ENCODE data around the gene BCL2A1. TPM values are rescaled to one million over a fixed set of nuclear protein-coding genes. Genes with fewer than 3 reads are reported as not detected.

The BCL2A1 gene
- total and polyA plus RNA-seq, 10 of the 15 experiments (the other 5 are each of a cell fraction or from before 2014, with no cell fraction given) = 181 to 570 (median 321) TPM

DNA sequence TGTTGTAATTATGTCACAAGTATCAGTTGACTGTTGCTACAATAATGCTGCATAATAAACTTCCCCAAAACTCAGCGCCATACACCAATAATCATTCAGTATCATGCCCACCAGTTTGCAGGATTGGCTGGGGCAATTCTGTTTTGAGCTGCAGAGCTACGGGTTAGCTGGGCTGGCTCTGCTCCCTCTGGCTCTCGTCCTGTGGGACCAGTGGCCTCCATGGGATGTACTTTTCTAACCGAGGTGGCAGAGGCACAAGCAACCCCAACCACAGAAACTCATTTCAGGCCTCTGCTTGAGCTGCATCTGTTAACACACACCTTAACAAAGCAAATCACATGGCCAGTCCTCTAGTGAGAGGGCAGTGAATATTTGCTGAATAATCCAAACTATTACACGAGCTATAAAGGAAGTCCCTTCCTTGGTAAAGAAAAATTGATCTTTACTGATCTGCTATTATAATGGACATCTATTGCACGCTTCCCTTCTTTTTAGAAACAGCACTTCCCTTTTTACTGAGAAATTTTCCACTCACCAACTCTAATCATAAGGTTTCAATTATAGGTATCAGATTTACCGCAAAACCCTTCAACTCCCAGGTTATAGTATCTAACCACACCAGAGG is 10.9 kb upstream of the BCL2A1 start (continued):
- TF ChIP-seq, protein P1, sequence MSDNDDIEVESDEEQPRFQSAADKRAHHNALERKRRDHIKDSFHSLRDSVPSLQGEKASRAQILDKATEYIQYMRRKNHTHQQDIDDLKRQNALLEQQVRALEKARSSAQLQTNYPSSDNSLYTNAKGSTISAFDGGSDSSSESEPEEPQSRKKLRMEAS (IDR thresholded peaks at IDR 0.05; ENCODE audit: low read depth, low read length) = peak; percentile 62; the same call in 1 of the 2 replicates
- TF ChIP-seq RAD21 (IDR thresholded peaks at IDR 0.05; ENCODE audit: insufficient read depth, low read depth, low read length) (no peak), SP1 (IDR thresholded peaks at IDR 0.05; ENCODE audit: low read depth, low read length) (no peak), RB1 (IDR thresholded peaks at IDR 0.05; ENCODE audit: borderline replicate concordance) (peak; percentile 31; the same call in 1 of the 2 replicates), NFYB (IDR thresholded peaks at IDR 0.05; ENCODE audit: insufficient read depth, low read depth, low read length) (0 out of 2 replicates have a peak, but pooled peaks have one; percentile 31), SMAD1 (IDR thresholded peaks at IDR 0.05; ENCODE audit: low read depth, partially characterized antibody) (no peak), EZH2 (IDR thresholded peaks at IDR 0.05; ENCODE audit: borderline replicate concordance, control insufficient read depth, low read depth, low read length) (no peak), EP300 (IDR thresholded peaks at IDR 0.05; ENCODE audit: borderline replicate concordance in 1 of 2, control insufficient read depth in 1 of 2, low read depth in 2 of 2, low read length in 2 of 2) (peak; percentile 67 to 73; a peak in 2 of 4 replicates), SUPT20H (IDR thresholded peaks at IDR 0.05; ENCODE audit: borderline replicate concordance, control insufficient read depth, low read depth, low read length) (no peak), NFYA (IDR thresholded peaks at IDR 0.05; ENCODE audit: borderline replicate concordance, low read depth, low read length) (no peak), EGR1 (IDR thresholded peaks at IDR 0.05; ENCODE audit: borderline replicate concordance in 1 of 2, low read depth in 2 of 2, low read length in 2 of 2) (no peak), WRNIP1 (IDR thresholded peaks at IDR 0.05; ENCODE audit: borderline replicate concordance, low read depth, low read length) (no peak), ETV6 (conservative IDR thresholded peaks at IDR 0.05 in 1 of 2, IDR thresholded peaks at IDR 0.05 in 1 of 2; ENCODE audit: borderline replicate concordance in 1 of 2, low read depth in 1 of 2) (no peak), RBBP5 (conservative IDR thresholded peaks at IDR 0.05) (no peak), POLR2A (IDR thresholded peaks at IDR 0.05; ENCODE audit: low read depth, low read length) (no peak), MTA2 (IDR thresholded peaks at IDR 0.05; ENCODE audit: low read depth) (peak; percentile 97), MYC (IDR thresholded peaks at IDR 0.05; ENCODE audit: insufficient read depth, insufficient read length, insufficient replicate concordance, low read length, severe bottlenecking) (no peak), NFIC (IDR thresholded peaks at IDR 0.05; ENCODE audit: low read depth, low read length) (peak; percentile 60; the same call in 1 of the 2 replicates), ZSCAN29 (IDR thresholded peaks at IDR 0.05) (no peak)
- TF ChIP-seq, protein P2, sequence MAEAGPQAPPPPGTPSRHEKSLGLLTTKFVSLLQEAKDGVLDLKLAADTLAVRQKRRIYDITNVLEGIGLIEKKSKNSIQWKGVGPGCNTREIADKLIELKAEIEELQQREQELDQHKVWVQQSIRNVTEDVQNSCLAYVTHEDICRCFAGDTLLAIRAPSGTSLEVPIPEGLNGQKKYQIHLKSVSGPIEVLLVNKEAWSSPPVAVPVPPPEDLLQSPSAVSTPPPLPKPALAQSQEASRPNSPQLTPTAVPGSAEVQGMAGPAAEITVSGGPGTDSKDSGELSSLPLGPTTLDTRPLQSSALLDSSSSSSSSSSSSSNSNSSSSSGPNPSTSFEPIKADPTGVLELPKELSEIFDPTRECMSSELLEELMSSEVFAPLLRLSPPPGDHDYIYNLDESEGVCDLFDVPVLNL (IDR thresholded peaks at IDR 0.05; ENCODE audit: low read depth, low read length) = no peak
- TF ChIP-seq, protein P3, sequence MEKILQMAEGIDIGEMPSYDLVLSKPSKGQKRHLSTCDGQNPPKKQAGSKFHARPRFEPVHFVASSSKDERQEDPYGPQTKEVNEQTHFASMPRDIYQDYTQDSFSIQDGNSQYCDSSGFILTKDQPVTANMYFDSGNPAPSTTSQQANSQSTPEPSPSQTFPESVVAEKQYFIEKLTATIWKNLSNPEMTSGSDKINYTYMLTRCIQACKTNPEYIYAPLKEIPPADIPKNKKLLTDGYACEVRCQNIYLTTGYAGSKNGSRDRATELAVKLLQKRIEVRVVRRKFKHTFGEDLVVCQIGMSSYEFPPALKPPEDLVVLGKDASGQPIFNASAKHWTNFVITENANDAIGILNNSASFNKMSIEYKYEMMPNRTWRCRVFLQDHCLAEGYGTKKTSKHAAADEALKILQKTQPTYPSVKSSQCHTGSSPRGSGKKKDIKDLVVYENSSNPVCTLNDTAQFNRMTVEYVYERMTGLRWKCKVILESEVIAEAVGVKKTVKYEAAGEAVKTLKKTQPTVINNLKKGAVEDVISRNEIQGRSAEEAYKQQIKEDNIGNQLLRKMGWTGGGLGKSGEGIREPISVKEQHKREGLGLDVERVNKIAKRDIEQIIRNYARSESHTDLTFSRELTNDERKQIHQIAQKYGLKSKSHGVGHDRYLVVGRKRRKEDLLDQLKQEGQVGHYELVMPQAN (conservative IDR thresholded peaks at IDR 0.05) = no peak
- TF ChIP-seq, protein P4, sequence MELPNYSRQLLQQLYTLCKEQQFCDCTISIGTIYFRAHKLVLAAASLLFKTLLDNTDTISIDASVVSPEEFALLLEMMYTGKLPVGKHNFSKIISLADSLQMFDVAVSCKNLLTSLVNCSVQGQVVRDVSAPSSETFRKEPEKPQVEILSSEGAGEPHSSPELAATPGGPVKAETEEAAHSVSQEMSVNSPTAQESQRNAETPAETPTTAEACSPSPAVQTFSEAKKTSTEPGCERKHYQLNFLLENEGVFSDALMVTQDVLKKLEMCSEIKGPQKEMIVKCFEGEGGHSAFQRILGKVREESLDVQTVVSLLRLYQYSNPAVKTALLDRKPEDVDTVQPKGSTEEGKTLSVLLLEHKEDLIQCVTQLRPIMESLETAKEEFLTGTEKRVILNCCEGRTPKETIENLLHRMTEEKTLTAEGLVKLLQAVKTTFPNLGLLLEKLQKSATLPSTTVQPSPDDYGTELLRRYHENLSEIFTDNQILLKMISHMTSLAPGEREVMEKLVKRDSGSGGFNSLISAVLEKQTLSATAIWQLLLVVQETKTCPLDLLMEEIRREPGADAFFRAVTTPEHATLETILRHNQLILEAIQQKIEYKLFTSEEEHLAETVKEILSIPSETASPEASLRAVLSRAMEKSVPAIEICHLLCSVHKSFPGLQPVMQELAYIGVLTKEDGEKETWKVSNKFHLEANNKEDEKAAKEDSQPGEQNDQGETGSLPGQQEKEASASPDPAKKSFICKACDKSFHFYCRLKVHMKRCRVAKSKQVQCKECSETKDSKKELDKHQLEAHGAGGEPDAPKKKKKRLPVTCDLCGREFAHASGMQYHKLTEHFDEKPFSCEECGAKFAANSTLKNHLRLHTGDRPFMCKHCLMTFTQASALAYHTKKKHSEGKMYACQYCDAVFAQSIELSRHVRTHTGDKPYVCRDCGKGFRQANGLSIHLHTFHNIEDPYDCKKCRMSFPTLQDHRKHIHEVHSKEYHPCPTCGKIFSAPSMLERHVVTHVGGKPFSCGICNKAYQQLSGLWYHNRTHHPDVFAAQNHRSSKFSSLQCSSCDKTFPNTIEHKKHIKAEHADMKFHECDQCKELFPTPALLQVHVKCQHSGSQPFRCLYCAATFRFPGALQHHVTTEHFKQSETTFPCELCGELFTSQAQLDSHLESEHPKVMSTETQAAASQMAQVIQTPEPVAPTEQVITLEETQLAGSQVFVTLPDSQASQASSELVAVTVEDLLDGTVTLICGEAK (IDR thresholded peaks at IDR 0.05; ENCODE audit: borderline replicate concordance) = no peak; the same call in 1 of the 2 replicates

Measured in GM12878 (cell line).